ENCODE results near the gene RNF4.

GRCh38 chr4:2424581-2424980 is 44.3 kb upstream of the RNF4 start:
- no peak for TF ChIP-seq CTCF (IDR thresholded peaks at IDR 0.05)
- no peak for TF ChIP-seq POLR2A (IDR thresholded peaks at IDR 0.05)

Data from esophagus squamous epithelium (tissue), 4 donors.